Tibial nerve (tissue), 4 donors: Measurements from ENCODE around the gene CCDC87. TPM values are rescaled to one million over a fixed set of nuclear protein-coding genes. Genes with fewer than 3 reads are reported as not detected.
A peak's percentile ranks its signal among the peaks of the same experiment; 100 is the strongest.

Experiments used
- DNase-seq, 2 donors: peaks; one replicate each; pipeline ENCODE4 v3.0.0-alpha.2; 2019; ENCODE audit warnings: low spot score in 2 of 2
- H3K27ac ChIP-seq, 4 donors: fragments of 200-600 bp; sonication (generic) in 3 of 4; one replicate each; pipeline ENCODE4 v1.5.1; 2017 to 2019; ENCODE audit warnings: mild to moderate bottlenecking in 1 of 4
- H3K27me3 ChIP-seq, 2 donors: fragments of 200-600 bp; sonication (generic) in 1 of 2; one replicate each; pipeline versions ENCODE4 v1.5.1 to v1.6.0; 2017 to 2019
- H3K36me3 ChIP-seq, 3 donors: fragments of 200-600 bp; sonication (generic); one replicate each; pipeline ENCODE4 v1.5.1; 2018 to 2019
- H3K4me1 ChIP-seq, 4 donors: fragments of 200-600 bp; sonication (generic) in 3 of 4; one replicate each; pipeline ENCODE4 v1.5.1; 2017 to 2019
- H3K4me3 ChIP-seq, 4 donors: fragments of 200-600 bp; sonication (generic) in 3 of 4; one replicate each; pipeline ENCODE4 v1.5.1; 2017 to 2019; ENCODE audit warnings: mild to moderate bottlenecking in 1 of 4, moderate library complexity in 1 of 4
- H3K9me3 ChIP-seq, 4 donors: fragments of 200-600 bp; sonication (generic) in 3 of 4; one replicate each; pipeline ENCODE4 v1.5.1; 2017 to 2019
- CTCF ChIP-seq, 5 experiments: fragments of 200-600 bp in 3 of 5; fragments of 450-650 bp in 2 of 5; sonication (generic) in 3 of 5; IDR thresholded peaks; one replicate each; pipeline ENCODE4 v1.5.1; 2016 to 2019; ENCODE audit warnings: antibody characterized with exemption in 5 of 5, mild to moderate bottlenecking in 3 of 5, moderate library complexity in 2 of 5
- EP300 ChIP-seq, 2 donors: sonication (generic); formaldehyde crosslinking; IDR thresholded peaks; one replicate each; pipeline ENCODE4 v1.6.1; 2017; ENCODE audit warnings: antibody characterized with exemption in 2 of 2, mild to moderate bottlenecking in 1 of 2
- POLR2A ChIP-seq, 2 donors: fragments of 450-650 bp; IDR thresholded peaks; one replicate each; pipeline ENCODE4 v1.6.1; 2017; ENCODE audit warnings: antibody characterized with exemption in 2 of 2, mild to moderate bottlenecking in 2 of 2, moderate library complexity in 2 of 2
- WGBS, 2 donors: methylation state at CpG; one replicate each; pipeline ENCODE4 v1.1.5; 2018; 5-methylcytosine and 5-hydroxymethylcytosine counted together
- total RNA-seq, 4 donors: library from RNA; depleted of rRNA; stranded (reverse); fragments of >200 nt; gene quantifications; one replicate each; pipeline ENCODE4 v1.1.0, GENCODE V29; 2016

Gene CCDC87
- total RNA-seq, 4 donors from 2014 or later: 0.21 to 1.1 (median 0.30) TPM; not detected in 1

GRCh38 chr11:66548041-66548440 is 44.8 kb downstream of the CCDC87 start:
- no peak for DNase-seq
- H3K27ac ChIP-seq: no peak overlapping the region
- H3K4me1 ChIP-seq: peaks cover 4 to 46% (median 24%) of the 10 kb centered on the region in 4 donors
- 58 to 69% methylated on average over 6 to 11 of the region's 11 CpGs for WGBS, 2 donors
- TF ChIP-seq POLR2A (IDR thresholded peaks at IDR 0.05) (no peak), CTCF (IDR thresholded peaks at IDR 0.05) (no peak), EP300 (IDR thresholded peaks at IDR 0.05) (no peak)
- peaks cover 0 to 6% (median 0%) of the 10 kb centered on the region in 3 donors for H3K36me3 ChIP-seq
- no peaks in the 10 kb centered on the region for H3K27me3 ChIP-seq
- no peaks in the 10 kb centered on the region for H3K9me3 ChIP-seq
- H3K4me3 ChIP-seq: no peak overlapping the region

- Histone ChIP-seq H3K4me1 (peaks cover 4 to 50% (median 24%) of the 10 kb centered on the region in 4 donors), H3K4me3 (no peak overlapping the region), H3K9me3 (no peaks in the 10 kb centered on the region), H3K27ac (peak overlapping the region in 1 of 4 donors; percentile 70), H3K36me3 (peaks cover 0 to 10% (median 0%) of the 10 kb centered on the region in 3 donors), H3K27me3 (no peaks in the 10 kb centered on the region)
- TF ChIP-seq CTCF (IDR thresholded peaks at IDR 0.05) (no peak), EP300 (IDR thresholded peaks at IDR 0.05) (no peak), POLR2A (IDR thresholded peaks at IDR 0.05) (no peak)
- DNase-seq: no peak
- WGBS, 2 donors: 30 to 63% methylated on average over 3 of the region's 5 CpGs
These were observed 45.2 kb downstream of the CCDC87 start for GRCh38 chr11:66547662-66548009.

- WGBS, 2 donors: 25 to 37% methylated on average over 18 of the region's 18 CpGs
- DNase-seq: no peak
- H3K27ac ChIP-seq: peak overlapping the region in 2 of 4 donors; percentile 70 to 75
- peak overlapping the region in 3 of 4 donors; percentile 65 to 74 (median 70) for H3K4me3 ChIP-seq
- no peaks in the 10 kb centered on the region for H3K9me3 ChIP-seq
- H3K36me3 ChIP-seq: peaks cover 0 to 15% (median 0%) of the 10 kb centered on the region in 3 donors
- peaks cover 4 to 55% (median 24%) of the 10 kb centered on the region in 4 donors for H3K4me1 ChIP-seq
- H3K27me3 ChIP-seq: no peaks in the 10 kb centered on the region
- TF ChIP-seq EP300 (IDR thresholded peaks at IDR 0.05) (no peak), POLR2A (IDR thresholded peaks at IDR 0.05) (no peak), CTCF (IDR thresholded peaks at IDR 0.05) (no peak)
These were observed 45.7 kb downstream of the CCDC87 start for GRCh38 chr11:66546966-66547661.

- TF ChIP-seq EP300 (IDR thresholded peaks at IDR 0.05): no peak
- TF ChIP-seq CTCF (IDR thresholded peaks at IDR 0.05): no peak
- no peak for TF ChIP-seq POLR2A (IDR thresholded peaks at IDR 0.05)
- Histone ChIP-seq H3K4me3 (peak within 1 kb of the TSS; percentile 65 to 98 (median 72)), H3K9me3 (no peaks in the 10 kb centered on the region), H3K27ac (peak within 1 kb of the TSS; percentile 27 to 81 (median 72)), H3K27me3 (no peaks in the 10 kb centered on the region), H3K36me3 (peaks cover 0 to 22% (median 0%) of the 10 kb centered on the region in 3 donors), H3K4me1 (peaks cover 4 to 56% (median 24%) of the 10 kb centered on the region in 4 donors)
- DNase-seq: peak; percentile 29 to 41
- WGBS, 2 donors: 2 to 6% methylated on average over 32 of the region's 37 CpGs
These were observed 46.4 kb downstream of the CCDC87 start, which contains the start of gene ACTN3 for GRCh38 chr11:66546368-66546965. TSS of gene ACTN3 (plus strand) at chr11:66546903. CDS start at chr11:66546938, 35 bp downstream.
